MM.1S (cell line): Measurements from ENCODE around the gene CTNNA2.

ENCODE experiments used
- EZH2 ChIP-seq: fragments of 300-600 bp; sonication (generic); optimal IDR thresholded peaks from 2 replicates; pipeline ENCODE3; 2017; ENCODE audit warnings: low read depth, mild to moderate bottlenecking, antibody characterized with exemption, low read length, mixed read lengths
- TF ChIP-seq, protein P1 (sequence below): fragments of 300-600 bp; sonication (generic); IDR thresholded peaks from 2 replicates; pipeline ENCODE4 v1.5.1; 2016; ENCODE audit warnings: antibody characterized with exemption, low read length, mixed read lengths

DNA sequence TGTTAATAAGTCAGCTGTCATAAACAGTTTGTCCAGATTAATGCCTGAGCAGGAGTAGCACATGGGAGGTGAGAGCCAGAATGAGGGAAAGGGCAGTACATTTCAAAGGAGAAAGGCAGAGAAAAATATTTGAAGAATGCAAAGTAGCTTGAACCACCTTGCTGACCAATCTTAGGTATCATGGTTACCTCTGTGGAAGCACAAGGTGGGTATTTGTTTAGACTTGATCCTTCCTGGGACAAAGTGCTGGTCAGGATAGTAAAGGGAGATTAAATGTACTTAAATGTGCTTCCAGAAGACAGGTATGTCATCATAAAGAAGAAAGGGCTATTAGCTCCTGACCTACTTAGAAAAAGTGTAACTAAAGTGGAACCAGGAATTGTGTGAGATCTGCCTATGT lies 686.7 kb downstream of the CTNNA2 start:
- TF ChIP-seq, protein P1, sequence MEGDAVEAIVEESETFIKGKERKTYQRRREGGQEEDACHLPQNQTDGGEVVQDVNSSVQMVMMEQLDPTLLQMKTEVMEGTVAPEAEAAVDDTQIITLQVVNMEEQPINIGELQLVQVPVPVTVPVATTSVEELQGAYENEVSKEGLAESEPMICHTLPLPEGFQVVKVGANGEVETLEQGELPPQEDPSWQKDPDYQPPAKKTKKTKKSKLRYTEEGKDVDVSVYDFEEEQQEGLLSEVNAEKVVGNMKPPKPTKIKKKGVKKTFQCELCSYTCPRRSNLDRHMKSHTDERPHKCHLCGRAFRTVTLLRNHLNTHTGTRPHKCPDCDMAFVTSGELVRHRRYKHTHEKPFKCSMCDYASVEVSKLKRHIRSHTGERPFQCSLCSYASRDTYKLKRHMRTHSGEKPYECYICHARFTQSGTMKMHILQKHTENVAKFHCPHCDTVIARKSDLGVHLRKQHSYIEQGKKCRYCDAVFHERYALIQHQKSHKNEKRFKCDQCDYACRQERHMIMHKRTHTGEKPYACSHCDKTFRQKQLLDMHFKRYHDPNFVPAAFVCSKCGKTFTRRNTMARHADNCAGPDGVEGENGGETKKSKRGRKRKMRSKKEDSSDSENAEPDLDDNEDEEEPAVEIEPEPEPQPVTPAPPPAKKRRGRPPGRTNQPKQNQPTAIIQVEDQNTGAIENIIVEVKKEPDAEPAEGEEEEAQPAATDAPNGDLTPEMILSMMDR, result no peak
- TF ChIP-seq EZH2, result no peak
